CD4-positive, alpha-beta T cell treated with Interleukin-4 for 4 hours (primary cell): ENCODE measurements around the gene DPF3.

ENCODE experiments used
- DNase-seq: peaks from one replicate; pipeline ENCODE4 v3.0.0-alpha.2; 2020

Gene DPF3

GRCh38 chr14:72739446-72740405 is 154.2 kb downstream of the DPF3 start:
- no peak for DNase-seq

GRCh38 chr14:72738161-72738611 is 155.7 kb downstream of the DPF3 start:
- DNase-seq: no peak

GRCh38 chr14:72737560-72737943 is 156.3 kb downstream of the DPF3 start:
- DNase-seq: no peak

- no peak for DNase-seq
These were observed 156.9 kb downstream of the DPF3 start for GRCh38 chr14:72736786-72737559.

GRCh38 chr14:72736308-72736707 is 157.6 kb downstream of the DPF3 start:
- no peak for DNase-seq

GRCh38 chr14:72732022-72732780 is 161.7 kb downstream of the DPF3 start:
- DNase-seq: no peak

GRCh38 chr14:72731252-72732020 is 162.5 kb downstream of the DPF3 start:
- DNase-seq: no peak

- no peak for DNase-seq
These were observed 163.4 kb downstream of the DPF3 start for GRCh38 chr14:72730468-72730867.

GRCh38 chr14:72726444-72726843 is 167.5 kb downstream of the DPF3 start:
- no peak for DNase-seq

- no peak for DNase-seq
These were observed 169.9 kb downstream of the DPF3 start for GRCh38 chr14:72723858-72724530.

- DNase-seq: no peak
These were observed 171.6 kb downstream of the DPF3 start for GRCh38 chr14:72722201-72722785.

GRCh38 chr14:72721083-72721482 is 172.8 kb downstream of the DPF3 start:
- no peak for DNase-seq

GRCh38 chr14:72717220-72717619 is 176.7 kb downstream of the DPF3 start:
- no peak for DNase-seq

- no peak for DNase-seq
These were observed 177.4 kb downstream of the DPF3 start for GRCh38 chr14:72716476-72716875.

- no peak for DNase-seq
These were observed 178.1 kb downstream of the DPF3 start for GRCh38 chr14:72715850-72716228.

GRCh38 chr14:72715215-72715849 is 178.6 kb downstream of the DPF3 start:
- no peak for DNase-seq

GRCh38 chr14:72714871-72715214 is 179.1 kb downstream of the DPF3 start:
- DNase-seq: no peak

GRCh38 chr14:72714094-72714493 is 179.8 kb downstream of the DPF3 start:
- DNase-seq: no peak

- no peak for DNase-seq
These were observed 182.0 kb downstream of the DPF3 start for GRCh38 chr14:72711936-72712335.

- DNase-seq: no peak
These were observed 183.8 kb downstream of the DPF3 start for GRCh38 chr14:72709916-72710611.
